Vagina (tissue), 2 donors: ENCODE results near the gene TMEFF1.

Experiments
- POLR2A ChIP-seq, 2 donors: fragments of 450-650 bp; IDR thresholded peaks; one replicate each; pipeline ENCODE4 v1.6.1; 2017; ENCODE audit warnings: antibody characterized with exemption in 2 of 2, mild to moderate bottlenecking in 2 of 2, moderate library complexity in 2 of 2
- TF ChIP-seq, protein P1 (sequence below), 3 experiments: fragments of 450-650 bp in 2 of 3; fragments of 200-600 bp in 1 of 3; sonication (generic) in 1 of 3; IDR thresholded peaks; one replicate each; pipeline ENCODE4 v1.5.1; 2017 to 2019; ENCODE audit warnings: antibody characterized with exemption in 3 of 3, mild to moderate bottlenecking in 2 of 3, moderate library complexity in 2 of 3

DNA sequence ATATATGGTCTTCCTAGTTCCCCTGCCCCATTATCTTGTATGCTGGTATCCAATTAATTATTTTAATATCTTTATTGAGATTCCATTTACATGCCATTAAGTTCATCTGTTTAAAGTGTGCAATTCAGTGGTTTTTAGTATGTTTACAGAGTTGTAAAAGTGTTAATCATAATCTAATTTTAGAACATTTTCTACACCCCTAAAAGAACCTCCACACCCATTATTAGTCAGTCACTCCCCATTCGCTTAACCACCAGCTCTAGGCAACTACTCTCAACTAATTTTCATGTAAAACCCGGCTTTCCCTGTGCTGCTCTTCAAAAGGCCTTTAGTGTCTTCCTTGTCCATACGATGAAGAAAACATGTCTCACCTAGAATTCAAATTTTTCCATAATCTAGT, 84.1 kb downstream of the TMEFF1 start:
- TF ChIP-seq, protein P1, sequence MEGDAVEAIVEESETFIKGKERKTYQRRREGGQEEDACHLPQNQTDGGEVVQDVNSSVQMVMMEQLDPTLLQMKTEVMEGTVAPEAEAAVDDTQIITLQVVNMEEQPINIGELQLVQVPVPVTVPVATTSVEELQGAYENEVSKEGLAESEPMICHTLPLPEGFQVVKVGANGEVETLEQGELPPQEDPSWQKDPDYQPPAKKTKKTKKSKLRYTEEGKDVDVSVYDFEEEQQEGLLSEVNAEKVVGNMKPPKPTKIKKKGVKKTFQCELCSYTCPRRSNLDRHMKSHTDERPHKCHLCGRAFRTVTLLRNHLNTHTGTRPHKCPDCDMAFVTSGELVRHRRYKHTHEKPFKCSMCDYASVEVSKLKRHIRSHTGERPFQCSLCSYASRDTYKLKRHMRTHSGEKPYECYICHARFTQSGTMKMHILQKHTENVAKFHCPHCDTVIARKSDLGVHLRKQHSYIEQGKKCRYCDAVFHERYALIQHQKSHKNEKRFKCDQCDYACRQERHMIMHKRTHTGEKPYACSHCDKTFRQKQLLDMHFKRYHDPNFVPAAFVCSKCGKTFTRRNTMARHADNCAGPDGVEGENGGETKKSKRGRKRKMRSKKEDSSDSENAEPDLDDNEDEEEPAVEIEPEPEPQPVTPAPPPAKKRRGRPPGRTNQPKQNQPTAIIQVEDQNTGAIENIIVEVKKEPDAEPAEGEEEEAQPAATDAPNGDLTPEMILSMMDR (IDR thresholded peaks at IDR 0.05), result no peak
- TF ChIP-seq POLR2A (IDR thresholded peaks at IDR 0.05), result no peak
